Left ventricle myocardium inferior (tissue), 1 donor: ENCODE results near the gene CCSER2. TPM values are rescaled to one million over a fixed set of nuclear protein-coding genes. Genes with fewer than 3 reads are reported as not detected.

ENCODE experiments used
- DNase-seq: peaks from one replicate; pipeline ENCODE4 v3.0.0-alpha.2; 2020
- H3K27ac ChIP-seq: fragments of 200-600 bp; replicated peaks from 2 replicates; pipeline ENCODE4 v1.8.0; 2021
- H3K27me3 ChIP-seq: fragments of 200-600 bp; 2 replicates; pipeline ENCODE4 v1.8.0; 2021; ENCODE audit warnings: low read depth
- H3K36me3 ChIP-seq: fragments of 200-600 bp; 2 replicates; pipeline ENCODE4 v1.8.0; 2021
- H3K4me1 ChIP-seq: fragments of 200-600 bp; 2 replicates; pipeline ENCODE4 v1.8.0; 2021
- H3K4me3 ChIP-seq: fragments of 200-600 bp; 2 replicates; pipeline ENCODE4 v1.8.0; 2021; ENCODE audit warnings: mild to moderate bottlenecking, moderate library complexity
- H3K9me3 ChIP-seq: fragments of 200-600 bp; replicated peaks from 2 replicates; pipeline ENCODE4 v1.8.0; 2021
- intact Hi-C: fragments of 100-400 bp; cut with micrococcal nuclease; formaldehyde crosslinking; loops from one replicate; pipeline ENCODE4 v1.11.0; 2022
- total RNA-seq: library from RNA; stranded (reverse); fragmentation: NEBNext Ultra II Directional; extraction: Animal tissue kit (Norgen Biotek cat#: 25700); gene quantifications from one replicate; pipeline ENCODE4 v1.2.1, GENCODE V29; 2021
- TF ChIP-seq, protein P1 (sequence below): fragments of 200-600 bp; IDR thresholded peaks from 2 replicates; pipeline ENCODE4 v1.8.0; 2021; ENCODE audit warnings: antibody characterized with exemption, mild to moderate bottlenecking, borderline replicate concordance
- donor health status: DM: no; HTN: yes; CAD: no; lungs with severe emphysema.

CCSER2 gene
- total RNA-seq, 1 donor from 2014 or later, result 175 TPM

DNA sequence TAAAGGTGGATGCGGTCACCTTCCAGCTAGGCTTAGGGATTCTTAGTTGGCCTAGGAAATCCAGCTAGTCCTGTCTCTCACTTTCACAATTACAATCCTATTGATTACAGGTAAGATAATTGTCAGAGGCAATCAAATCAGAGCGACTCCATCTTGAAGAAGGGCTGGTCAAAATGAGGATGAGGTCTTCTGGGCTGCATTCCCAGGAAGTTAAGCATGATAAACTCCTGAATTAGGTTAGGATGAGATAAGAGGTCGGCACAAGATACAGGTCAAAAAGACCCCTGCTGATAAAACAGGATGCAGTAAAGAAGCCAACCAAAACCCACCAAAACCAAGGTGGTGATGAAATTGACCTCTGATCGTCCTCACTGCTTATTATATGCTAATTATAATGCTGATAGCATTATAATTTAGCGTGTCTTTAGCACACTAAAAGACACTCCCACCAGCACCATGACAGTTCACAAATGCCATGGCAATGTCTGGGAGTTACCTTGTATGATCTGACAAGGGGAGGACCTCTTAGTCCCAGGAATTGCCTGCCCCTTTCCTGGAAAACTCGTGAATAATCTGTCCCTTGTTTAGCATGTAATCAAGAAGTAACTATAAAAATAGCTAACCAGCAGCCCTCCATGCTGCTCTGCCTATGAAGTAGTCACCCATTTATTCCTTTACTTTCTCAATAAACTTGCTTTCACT, 237.6 kb downstream of the CCSER2 start:
- no peak overlapping the region for H3K4me3 ChIP-seq
- H3K9me3 ChIP-seq, result no peaks in the 10 kb centered on the region
- no peak overlapping the region for H3K27ac ChIP-seq
- intact Hi-C loops, result no loop called here
- TF ChIP-seq, protein P1, sequence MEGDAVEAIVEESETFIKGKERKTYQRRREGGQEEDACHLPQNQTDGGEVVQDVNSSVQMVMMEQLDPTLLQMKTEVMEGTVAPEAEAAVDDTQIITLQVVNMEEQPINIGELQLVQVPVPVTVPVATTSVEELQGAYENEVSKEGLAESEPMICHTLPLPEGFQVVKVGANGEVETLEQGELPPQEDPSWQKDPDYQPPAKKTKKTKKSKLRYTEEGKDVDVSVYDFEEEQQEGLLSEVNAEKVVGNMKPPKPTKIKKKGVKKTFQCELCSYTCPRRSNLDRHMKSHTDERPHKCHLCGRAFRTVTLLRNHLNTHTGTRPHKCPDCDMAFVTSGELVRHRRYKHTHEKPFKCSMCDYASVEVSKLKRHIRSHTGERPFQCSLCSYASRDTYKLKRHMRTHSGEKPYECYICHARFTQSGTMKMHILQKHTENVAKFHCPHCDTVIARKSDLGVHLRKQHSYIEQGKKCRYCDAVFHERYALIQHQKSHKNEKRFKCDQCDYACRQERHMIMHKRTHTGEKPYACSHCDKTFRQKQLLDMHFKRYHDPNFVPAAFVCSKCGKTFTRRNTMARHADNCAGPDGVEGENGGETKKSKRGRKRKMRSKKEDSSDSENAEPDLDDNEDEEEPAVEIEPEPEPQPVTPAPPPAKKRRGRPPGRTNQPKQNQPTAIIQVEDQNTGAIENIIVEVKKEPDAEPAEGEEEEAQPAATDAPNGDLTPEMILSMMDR, result no peak
- H3K27me3 ChIP-seq, result peaks cover 83% of the 10 kb centered on the region
- no peaks in the 10 kb centered on the region for H3K36me3 ChIP-seq
- no peaks in the 10 kb centered on the region for H3K4me1 ChIP-seq
- no peak for DNase-seq

DNA sequence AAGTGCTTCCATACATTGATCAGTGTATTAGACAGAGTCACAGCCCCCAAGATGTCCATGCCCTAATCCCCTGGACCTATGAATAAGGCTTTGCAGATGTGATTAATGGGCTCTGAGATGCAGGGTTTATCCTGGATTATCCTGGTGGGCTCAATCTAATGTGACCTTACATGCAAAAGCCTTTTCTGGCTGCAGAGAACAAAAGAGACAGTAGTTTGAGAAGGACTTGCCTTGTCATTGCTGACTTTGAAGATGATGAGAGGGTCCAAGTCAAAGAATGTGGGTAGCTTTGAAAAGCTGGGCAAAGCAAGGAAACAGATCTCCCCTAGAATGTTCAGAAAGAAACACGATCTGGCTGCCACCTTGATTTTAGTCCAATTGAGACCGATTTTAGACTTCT, 238.7 kb downstream of the CCSER2 start:
- no peak for DNase-seq
- TF ChIP-seq, protein P1, result no peak

More for the DNA sequence above, 238.7 kb downstream of the CCSER2 start:
- Histone ChIP-seq H3K4me3 (no peak overlapping the region), H3K36me3 (no peaks in the 10 kb centered on the region), H3K27ac (no peak overlapping the region), H3K4me1 (no peaks in the 10 kb centered on the region), H3K27me3 (peaks cover 82% of the 10 kb centered on the region), H3K9me3 (no peaks in the 10 kb centered on the region)
- intact Hi-C loops, result no loop called here

Other genes with a start within 250 kb of the CCSER2 start
- 468 TPM for gene GHITM, start 189.1 kb upstream of the CCSER2 start, total RNA-seq
- gene GPR15LG, start 154.8 kb upstream of the CCSER2 start, total RNA-seq, result not detected
- gene CDHR1, start 134.1 kb upstream of the CCSER2 start, total RNA-seq, result 0.41 TPM
- gene LRIT2, start 103.0 kb upstream of the CCSER2 start, total RNA-seq, result not detected
- gene LRIT1, start 87.0 kb upstream of the CCSER2 start, total RNA-seq, result not detected
- gene RGR, start 83.5 kb upstream of the CCSER2 start, total RNA-seq, result 0.19 TPM